Activated CD8-positive, alpha-beta T cell treated with anti-CD3 and anti-CD28 coated beads for 36 hours (primary cell): ENCODE data around the gene ADAM23. TPM values are rescaled to one million over a fixed set of nuclear protein-coding genes. Genes with fewer than 3 reads are reported as not detected.

Experiments used
- ATAC-seq: fragments of 200-7000 bp; cut with Tn5 transposase; one replicate; pipeline ENCODE4 v1.10.0; 2021; ENCODE audit warnings: mild to moderate bottlenecking, moderate library complexity
- CTCF ChIA-PET: fragments of 350-600 bp; sonication (Branson Sonifier 250); formaldehyde crosslinking; loops from one replicate; lab custom pipeline; 2021; ENCODE audit warnings: antibody characterized with exemption; lab: Charles Lee
- POLR2A ChIA-PET: fragments of 350-600 bp; sonication (Branson Sonifier 250); formaldehyde crosslinking; loops from one replicate; lab custom pipeline; 2021; ENCODE audit warnings: antibody characterized with exemption; lab: Charles Lee
- DNase-seq: peaks from one replicate; pipeline ENCODE4 v3.0.0-alpha.2; 2020
- H3K27ac Mint-ChIP-seq: one replicate; pipeline ENCODE4 v1.8.0; 2021; ENCODE audit warnings: mild to moderate bottlenecking, mixed read lengths
- H3K27me3 Mint-ChIP-seq: one replicate; pipeline ENCODE4 v1.8.0; 2021; ENCODE audit warnings: mixed read lengths
- H3K36me3 Mint-ChIP-seq: one replicate; pipeline ENCODE4 v1.8.0; 2021; ENCODE audit warnings: low read depth, mixed read lengths
- H3K4me1 Mint-ChIP-seq: one replicate; pipeline ENCODE4 v1.8.0; 2021; ENCODE audit warnings: low read depth, mixed read lengths
- H3K4me3 Mint-ChIP-seq: one replicate; pipeline ENCODE4 v1.8.0; 2021; ENCODE audit warnings: mild to moderate bottlenecking, moderate library complexity, mixed read lengths
- H3K9me3 Mint-ChIP-seq: one replicate; pipeline ENCODE4 v1.8.0; 2021; ENCODE audit warnings: mixed read lengths
- intact Hi-C: fragments of 100-400 bp; cut with micrococcal nuclease; formaldehyde crosslinking; loops from one replicate; pipeline ENCODE4 v1.10.0; 2022
- total RNA-seq, 2 experiments: library from RNA; stranded (reverse); gene quantifications; one replicate each; pipeline ENCODE4 v1.2.3, GENCODE V29; 2021
- TF ChIP-seq, protein P1 (sequence below): fragments of 200-600 bp; IDR thresholded peaks from one replicate; pipeline ENCODE4 v1.8.0; 2022; ENCODE audit warnings: antibody characterized with exemption, mild to moderate bottlenecking

The ADAM23 gene
- total RNA-seq, 2 experiments from 2014 or later, result 0.07 to 0.54 TPM

DNA sequence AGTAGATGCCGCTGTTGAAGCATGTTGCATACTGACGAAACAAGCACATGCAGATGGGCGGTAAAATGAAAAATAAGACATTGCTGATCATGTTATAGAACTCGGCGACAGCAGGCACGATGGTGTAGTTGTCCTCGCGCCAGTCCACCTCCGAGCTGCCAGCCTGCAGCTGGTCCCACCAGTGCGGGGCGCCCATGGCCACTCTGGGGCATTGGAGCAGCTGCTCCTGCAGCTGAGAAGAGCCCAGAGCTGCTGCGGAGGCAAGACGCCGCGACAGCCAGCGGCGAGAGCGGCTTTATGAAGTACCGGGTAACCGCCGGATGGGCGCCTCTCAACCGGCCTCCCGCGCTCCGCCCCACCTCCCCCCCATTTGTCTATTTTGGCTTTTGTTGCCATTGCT lies 32.6 kb upstream of the ADAM23 start:
- Mint-ChIP-seq H3K9me3 (no peaks in the 10 kb centered on the region), H3K4me1 (no peaks in the 10 kb centered on the region), H3K27ac (no peak overlapping the region), H3K36me3 (no peaks in the 10 kb centered on the region), H3K27me3 (peaks cover 6% of the 10 kb centered on the region), H3K4me3 (no peak overlapping the region)
- ChIA-PET CTCF (no interaction called here), POLR2A (interaction anchor here (1.1 kb wide), 1 partner anchor 16 kb away, joined by 3 read pairs; no protein-coding TSS in a partner anchor)
- DNase-seq (no peak), ATAC-seq (no peak)
- TF ChIP-seq, protein P1, sequence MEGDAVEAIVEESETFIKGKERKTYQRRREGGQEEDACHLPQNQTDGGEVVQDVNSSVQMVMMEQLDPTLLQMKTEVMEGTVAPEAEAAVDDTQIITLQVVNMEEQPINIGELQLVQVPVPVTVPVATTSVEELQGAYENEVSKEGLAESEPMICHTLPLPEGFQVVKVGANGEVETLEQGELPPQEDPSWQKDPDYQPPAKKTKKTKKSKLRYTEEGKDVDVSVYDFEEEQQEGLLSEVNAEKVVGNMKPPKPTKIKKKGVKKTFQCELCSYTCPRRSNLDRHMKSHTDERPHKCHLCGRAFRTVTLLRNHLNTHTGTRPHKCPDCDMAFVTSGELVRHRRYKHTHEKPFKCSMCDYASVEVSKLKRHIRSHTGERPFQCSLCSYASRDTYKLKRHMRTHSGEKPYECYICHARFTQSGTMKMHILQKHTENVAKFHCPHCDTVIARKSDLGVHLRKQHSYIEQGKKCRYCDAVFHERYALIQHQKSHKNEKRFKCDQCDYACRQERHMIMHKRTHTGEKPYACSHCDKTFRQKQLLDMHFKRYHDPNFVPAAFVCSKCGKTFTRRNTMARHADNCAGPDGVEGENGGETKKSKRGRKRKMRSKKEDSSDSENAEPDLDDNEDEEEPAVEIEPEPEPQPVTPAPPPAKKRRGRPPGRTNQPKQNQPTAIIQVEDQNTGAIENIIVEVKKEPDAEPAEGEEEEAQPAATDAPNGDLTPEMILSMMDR, result no peak
- intact Hi-C loops, result no loop called here

DNA sequence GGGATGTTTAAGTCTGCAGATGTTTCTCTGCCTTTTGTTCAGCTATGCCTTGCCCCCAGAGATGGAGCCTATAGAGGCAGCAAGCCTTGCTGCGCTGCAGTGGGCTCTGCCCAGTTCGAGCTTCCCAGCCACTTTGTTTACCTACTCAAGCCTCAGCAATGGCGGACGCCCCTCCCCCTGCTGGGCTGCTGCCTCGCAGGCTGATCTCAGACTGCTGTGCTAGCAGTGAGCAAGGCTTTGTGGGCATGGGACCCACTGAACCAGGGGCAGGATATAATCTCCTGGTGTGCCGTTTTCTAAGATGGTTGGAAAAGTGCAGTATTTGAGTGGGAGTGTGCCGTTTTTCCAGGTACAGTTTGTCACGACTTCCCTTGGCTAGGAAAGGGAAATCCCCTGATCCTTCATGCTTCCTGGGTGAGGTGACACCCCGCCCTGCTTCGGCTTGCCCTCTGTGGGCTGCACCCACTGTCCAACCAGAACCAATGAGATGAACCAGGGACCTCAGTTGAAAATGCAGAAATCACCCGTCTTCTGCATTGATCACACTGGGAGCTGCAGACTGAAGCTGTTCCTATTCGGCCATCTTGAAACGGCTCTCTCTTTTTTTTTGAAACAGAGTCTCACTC lies 27.6 kb upstream of the ADAM23 start:
- no peak overlapping the region for H3K27ac Mint-ChIP-seq
- ChIA-PET POLR2A (no interaction called here), CTCF (no interaction called here)
- DNase-seq (no peak), ATAC-seq (no peak)
- TF ChIP-seq, protein P1, result no peak
- H3K27me3 Mint-ChIP-seq, result peaks cover 4% of the 10 kb centered on the region
- H3K4me1 Mint-ChIP-seq, result no peaks in the 10 kb centered on the region
- no peak overlapping the region for H3K4me3 Mint-ChIP-seq
- intact Hi-C loops, result no loop called here
- H3K9me3 Mint-ChIP-seq, result peaks cover 3% of the 10 kb centered on the region
- no peaks in the 10 kb centered on the region for H3K36me3 Mint-ChIP-seq

DNA sequence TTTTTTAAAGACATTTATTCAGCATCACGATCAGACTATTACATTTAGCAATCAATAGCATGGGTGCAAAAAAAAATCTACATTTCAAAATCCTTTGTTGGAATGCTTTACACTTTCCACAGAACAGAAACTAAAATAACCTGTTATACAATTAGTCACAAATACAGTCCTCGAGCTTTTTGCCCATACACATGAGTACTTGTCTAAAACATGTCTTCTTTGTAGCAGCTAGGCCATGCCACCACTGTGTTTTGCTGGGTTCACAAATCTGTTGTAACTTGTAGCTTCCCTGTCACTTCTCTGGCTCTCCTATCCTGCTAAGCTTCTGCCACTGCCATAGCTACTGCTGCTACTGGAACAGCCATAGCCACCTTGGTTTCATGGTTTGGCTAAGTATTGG lies 24.4 kb upstream of the ADAM23 start:
- no peaks in the 10 kb centered on the region for H3K36me3 Mint-ChIP-seq
- DNase-seq (no peak), ATAC-seq (no peak)
- H3K4me1 Mint-ChIP-seq, result no peaks in the 10 kb centered on the region
- intact Hi-C loops, result no loop called here
- H3K9me3 Mint-ChIP-seq, result peaks cover 3% of the 10 kb centered on the region
- no peaks in the 10 kb centered on the region for H3K27me3 Mint-ChIP-seq
- TF ChIP-seq, protein P1, result no peak
- ChIA-PET CTCF (no interaction called here), POLR2A (no interaction called here)
- H3K27ac Mint-ChIP-seq, result no peak overlapping the region
- H3K4me3 Mint-ChIP-seq, result no peak overlapping the region

DNA sequence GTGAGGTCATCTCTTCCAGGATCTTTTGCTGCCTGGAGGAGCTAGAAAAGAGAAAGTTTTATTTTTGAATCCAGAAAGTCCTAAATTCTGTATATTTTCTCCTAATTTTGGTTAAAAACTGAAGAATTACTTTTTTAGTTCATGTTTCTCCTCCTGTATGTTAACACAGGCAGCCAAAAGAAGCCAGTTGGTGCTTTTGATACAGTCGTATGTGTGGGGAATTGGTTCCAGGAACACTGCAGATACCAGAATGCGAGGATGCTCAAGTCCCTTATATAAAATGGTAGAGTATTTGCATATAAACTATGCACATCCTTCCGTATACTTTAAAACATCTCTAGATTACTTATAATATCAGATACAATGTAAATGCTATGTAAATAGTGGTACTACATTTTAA lies 22.6 kb upstream of the ADAM23 start:
- Mint-ChIP-seq H3K27me3 (no peaks in the 10 kb centered on the region), H3K4me3 (no peak overlapping the region), H3K36me3 (no peaks in the 10 kb centered on the region), H3K27ac (no peak overlapping the region), H3K4me1 (no peaks in the 10 kb centered on the region), H3K9me3 (peaks cover 3% of the 10 kb centered on the region)
- intact Hi-C loops, result no loop called here
- DNase-seq (no peak), ATAC-seq (no peak)
- CTCF ChIA-PET, result interaction anchor here (0.6 kb wide), 1 partner anchor 35 kb away, joined by 3 read pairs; no protein-coding TSS in a partner anchor
- POLR2A ChIA-PET, result no interaction called here
- TF ChIP-seq, protein P1, result no peak

DNA sequence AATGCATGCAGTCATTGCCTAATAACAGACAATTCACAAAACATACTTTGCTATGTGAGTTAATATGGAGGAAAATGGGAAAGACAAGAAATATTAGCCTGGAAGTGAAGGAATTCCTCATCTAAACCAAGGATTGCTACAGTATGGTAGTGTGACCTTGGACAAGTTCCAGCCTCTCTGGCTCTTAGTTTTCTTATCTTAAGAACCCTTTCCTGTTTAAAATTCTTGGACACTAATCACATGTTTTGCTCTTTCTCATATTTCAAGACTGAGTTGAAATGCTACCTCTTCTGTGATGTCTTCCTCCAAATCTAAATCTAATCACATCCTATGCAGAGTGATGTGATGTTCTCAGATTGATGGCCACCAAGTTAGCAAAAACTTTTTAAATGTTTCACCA lies 20.8 kb upstream of the ADAM23 start:
- Mint-ChIP-seq H3K36me3 (no peaks in the 10 kb centered on the region), H3K27me3 (peaks cover 4% of the 10 kb centered on the region), H3K4me3 (no peak overlapping the region), H3K27ac (no peak overlapping the region), H3K9me3 (peaks cover 3% of the 10 kb centered on the region), H3K4me1 (no peaks in the 10 kb centered on the region)
- no peak for ATAC-seq
- intact Hi-C loops, result no loop called here
- ChIA-PET CTCF (no interaction called here), POLR2A (no interaction called here)
- DNase-seq, result no peak
- TF ChIP-seq, protein P1, result no peak
